Tibial nerve (tissue), 4 donors: ENCODE data around the gene GALR2. TPM values are rescaled to one million over a fixed set of nuclear protein-coding genes. Genes with fewer than 3 reads are reported as not detected.

ENCODE experiments used
- DNase-seq, 2 donors: peaks; one replicate each; pipeline ENCODE4 v3.0.0-alpha.2; 2019; ENCODE audit warnings: low spot score in 2 of 2
- H3K27ac ChIP-seq, 4 donors: fragments of 200-600 bp; sonication (generic) in 3 of 4; one replicate each; pipeline ENCODE4 v1.5.1; 2017 to 2019; ENCODE audit warnings: mild to moderate bottlenecking in 1 of 4
- H3K27me3 ChIP-seq, 2 donors: fragments of 200-600 bp; sonication (generic) in 1 of 2; one replicate each; pipeline versions ENCODE4 v1.5.1 to v1.6.0; 2017 to 2019
- H3K36me3 ChIP-seq, 3 donors: fragments of 200-600 bp; sonication (generic); one replicate each; pipeline ENCODE4 v1.5.1; 2018 to 2019
- H3K4me1 ChIP-seq, 4 donors: fragments of 200-600 bp; sonication (generic) in 3 of 4; one replicate each; pipeline ENCODE4 v1.5.1; 2017 to 2019
- H3K4me3 ChIP-seq, 4 donors: fragments of 200-600 bp; sonication (generic) in 3 of 4; one replicate each; pipeline ENCODE4 v1.5.1; 2017 to 2019; ENCODE audit warnings: mild to moderate bottlenecking in 1 of 4, moderate library complexity in 1 of 4
- H3K9me3 ChIP-seq, 4 donors: fragments of 200-600 bp; sonication (generic) in 3 of 4; one replicate each; pipeline ENCODE4 v1.5.1; 2017 to 2019
- EP300 ChIP-seq, 2 donors: sonication (generic); formaldehyde crosslinking; IDR thresholded peaks; one replicate each; pipeline ENCODE4 v1.6.1; 2017; ENCODE audit warnings: antibody characterized with exemption in 2 of 2, mild to moderate bottlenecking in 1 of 2
- POLR2A ChIP-seq, 2 donors: fragments of 450-650 bp; IDR thresholded peaks; one replicate each; pipeline ENCODE4 v1.6.1; 2017; ENCODE audit warnings: antibody characterized with exemption in 2 of 2, mild to moderate bottlenecking in 2 of 2, moderate library complexity in 2 of 2
- WGBS, 2 donors: methylation state at CpG; one replicate each; pipeline ENCODE4 v1.1.5; 2018; 5-methylcytosine and 5-hydroxymethylcytosine counted together
- total RNA-seq, 4 donors: library from RNA; depleted of rRNA; stranded (reverse); fragments of >200 nt; gene quantifications; one replicate each; pipeline ENCODE4 v1.1.0, GENCODE V29; 2016
- TF ChIP-seq, protein P1 (sequence below), 5 experiments: fragments of 200-600 bp in 3 of 5; fragments of 450-650 bp in 2 of 5; sonication (generic) in 3 of 5; IDR thresholded peaks; one replicate each; pipeline ENCODE4 v1.5.1; 2016 to 2019; ENCODE audit warnings: antibody characterized with exemption in 5 of 5, mild to moderate bottlenecking in 3 of 5, moderate library complexity in 2 of 5

Gene GALR2
- total RNA-seq, 4 donors from 2014 or later = not detected

DNA sequence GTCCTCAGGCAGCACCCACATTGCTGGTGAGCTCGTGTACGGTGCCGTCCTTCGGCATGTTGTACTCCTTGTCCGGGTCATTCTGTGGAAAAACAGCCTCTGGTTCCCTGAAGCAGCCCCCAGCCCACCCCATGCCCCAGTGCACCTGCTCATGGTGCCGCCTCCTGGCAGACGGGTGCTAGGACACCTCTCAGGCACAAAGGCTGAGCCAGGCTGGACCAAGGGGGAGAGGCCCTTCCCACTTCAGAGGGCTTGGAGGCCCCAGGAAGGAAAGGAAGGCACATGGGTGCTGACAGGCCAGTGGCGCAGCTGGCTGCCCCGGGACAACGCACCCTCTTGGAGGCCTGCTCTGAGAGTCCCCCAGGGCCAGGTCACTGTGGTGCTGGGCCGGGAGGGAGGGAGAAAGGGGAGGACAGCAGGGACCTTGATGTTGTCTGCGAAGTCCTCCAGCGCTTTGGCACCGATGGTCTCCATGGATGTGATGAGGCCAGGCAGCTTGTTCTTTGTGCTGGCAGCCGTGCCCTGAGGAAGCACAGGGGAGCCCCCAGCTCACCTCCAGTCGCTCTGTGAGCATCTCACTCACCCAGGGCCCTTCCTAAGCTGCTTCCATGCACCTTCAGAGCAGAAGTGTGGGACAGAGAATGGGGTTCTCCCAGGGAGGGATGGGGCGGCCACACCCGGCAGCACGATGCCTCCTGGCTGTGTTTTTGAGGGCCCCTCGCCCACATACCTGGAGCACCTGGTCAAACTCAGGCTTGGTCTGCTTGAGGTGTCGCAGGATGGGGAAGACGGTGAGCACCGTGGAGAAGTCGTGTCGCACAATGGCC lies 13.7 kb downstream of the GALR2 start:
- no peak for DNase-seq
- H3K9me3 ChIP-seq = no peaks in the 10 kb centered on the region
- H3K36me3 ChIP-seq = peaks cover 0 to 99% (median 44%) of the 10 kb centered on the region in 3 donors
- no peaks in the 10 kb centered on the region for H3K27me3 ChIP-seq
- no peaks in the 10 kb centered on the region for H3K4me1 ChIP-seq
- H3K4me3 ChIP-seq = no peak overlapping the region
- WGBS, 2 donors = 90 to 91% methylated on average over 13 to 19 of the region's 25 CpGs
- no peak for TF ChIP-seq POLR2A (IDR thresholded peaks at IDR 0.05)
- TF ChIP-seq, protein P1, sequence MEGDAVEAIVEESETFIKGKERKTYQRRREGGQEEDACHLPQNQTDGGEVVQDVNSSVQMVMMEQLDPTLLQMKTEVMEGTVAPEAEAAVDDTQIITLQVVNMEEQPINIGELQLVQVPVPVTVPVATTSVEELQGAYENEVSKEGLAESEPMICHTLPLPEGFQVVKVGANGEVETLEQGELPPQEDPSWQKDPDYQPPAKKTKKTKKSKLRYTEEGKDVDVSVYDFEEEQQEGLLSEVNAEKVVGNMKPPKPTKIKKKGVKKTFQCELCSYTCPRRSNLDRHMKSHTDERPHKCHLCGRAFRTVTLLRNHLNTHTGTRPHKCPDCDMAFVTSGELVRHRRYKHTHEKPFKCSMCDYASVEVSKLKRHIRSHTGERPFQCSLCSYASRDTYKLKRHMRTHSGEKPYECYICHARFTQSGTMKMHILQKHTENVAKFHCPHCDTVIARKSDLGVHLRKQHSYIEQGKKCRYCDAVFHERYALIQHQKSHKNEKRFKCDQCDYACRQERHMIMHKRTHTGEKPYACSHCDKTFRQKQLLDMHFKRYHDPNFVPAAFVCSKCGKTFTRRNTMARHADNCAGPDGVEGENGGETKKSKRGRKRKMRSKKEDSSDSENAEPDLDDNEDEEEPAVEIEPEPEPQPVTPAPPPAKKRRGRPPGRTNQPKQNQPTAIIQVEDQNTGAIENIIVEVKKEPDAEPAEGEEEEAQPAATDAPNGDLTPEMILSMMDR (IDR thresholded peaks at IDR 0.05) = no peak
- no peak for TF ChIP-seq EP300 (IDR thresholded peaks at IDR 0.05)
- H3K27ac ChIP-seq = no peak overlapping the region

DNA sequence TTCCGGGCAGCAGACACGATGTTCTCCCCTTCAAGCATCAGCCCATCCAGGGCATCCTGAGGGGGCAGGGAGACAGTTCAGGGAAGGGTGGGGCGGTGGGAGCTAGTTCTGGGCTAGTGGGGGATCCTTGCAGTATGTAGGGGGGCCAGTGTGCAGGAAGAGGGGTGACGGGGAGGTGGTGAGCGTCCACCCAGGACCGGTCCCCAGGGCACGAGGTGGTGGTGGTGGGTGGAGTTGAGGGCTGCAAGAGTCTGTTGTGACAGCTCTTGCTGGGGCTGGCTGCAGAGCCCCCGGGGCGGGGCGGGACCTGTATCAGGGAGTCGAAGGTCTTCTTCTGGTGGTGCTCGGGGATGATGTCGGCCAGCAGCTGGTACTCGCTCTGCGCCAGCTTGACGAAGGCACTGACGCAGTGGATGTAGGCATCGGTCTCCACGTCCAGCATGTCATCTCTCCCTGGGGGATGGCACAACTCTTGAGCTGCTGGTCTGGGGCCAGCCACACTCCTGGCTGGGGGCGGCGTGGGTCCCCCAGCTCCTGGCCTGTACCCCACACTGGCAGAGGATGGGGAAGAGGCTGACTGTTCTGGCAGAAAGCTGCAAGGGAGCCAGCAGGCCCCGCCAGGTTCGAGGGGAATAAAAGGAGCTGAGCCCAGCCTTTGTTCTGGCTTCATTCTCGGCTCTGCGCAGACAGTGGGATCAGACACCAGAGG lies 14.4 kb downstream of the GALR2 start:
- Histone ChIP-seq H3K36me3 (peaks cover 0 to 99% (median 52%) of the 10 kb centered on the region in 3 donors), H3K4me1 (no peaks in the 10 kb centered on the region), H3K9me3 (no peaks in the 10 kb centered on the region), H3K27me3 (no peaks in the 10 kb centered on the region), H3K4me3 (no peak overlapping the region), H3K27ac (no peak overlapping the region)
- DNase-seq = no peak
- TF ChIP-seq, protein P1 (IDR thresholded peaks at IDR 0.05) = no peak
- no peak for TF ChIP-seq EP300 (IDR thresholded peaks at IDR 0.05)
- TF ChIP-seq POLR2A (IDR thresholded peaks at IDR 0.05) = no peak
- WGBS, 2 donors = 91% methylated on average over 25 of the region's 25 CpGs

DNA sequence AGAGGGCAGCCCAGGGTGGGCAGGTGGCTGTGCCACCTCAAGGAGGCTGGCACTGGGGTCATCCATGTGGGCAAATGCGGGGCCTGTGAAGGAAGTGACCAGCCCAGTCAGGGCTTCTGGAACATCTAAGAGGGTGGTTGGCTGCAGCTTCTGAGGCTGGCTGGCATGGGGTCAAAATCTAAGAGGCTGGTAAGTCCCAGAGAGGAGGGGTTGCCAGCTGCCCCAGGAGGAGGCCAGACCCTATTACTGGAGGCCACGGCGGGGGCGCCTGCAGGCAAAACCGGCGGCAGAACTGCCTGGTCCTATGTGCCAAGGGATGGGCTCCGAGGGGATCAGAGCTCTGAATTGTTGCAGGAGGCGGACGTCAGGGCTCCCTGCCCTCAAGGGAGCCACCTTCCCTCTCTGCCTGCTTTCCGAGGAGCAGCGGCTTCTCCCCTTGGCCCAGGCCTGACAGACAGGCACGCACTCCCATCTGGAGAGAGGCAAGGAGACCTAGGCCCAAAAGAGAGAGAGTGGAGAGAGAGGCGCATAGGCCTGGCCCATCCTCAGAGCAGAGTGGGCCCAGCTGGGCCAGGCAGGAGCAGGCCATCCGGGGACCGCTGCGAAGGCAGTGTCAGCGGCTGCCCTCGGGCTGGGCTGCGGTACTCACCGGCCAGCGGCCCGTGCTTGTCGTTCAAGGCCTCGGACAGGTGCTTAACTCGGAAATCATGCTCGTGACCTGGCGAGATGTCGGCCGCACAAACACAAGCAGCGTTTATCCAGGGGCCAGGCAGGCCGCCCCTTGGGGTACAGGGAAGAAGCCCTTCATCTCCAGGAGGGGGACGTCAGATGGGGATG lies 15.3 kb downstream of the GALR2 start:
- H3K27ac ChIP-seq = no peak overlapping the region
- H3K27me3 ChIP-seq = no peaks in the 10 kb centered on the region
- H3K9me3 ChIP-seq = no peaks in the 10 kb centered on the region
- WGBS, 2 donors = 89 to 91% methylated on average over 25 to 29 of the region's 32 CpGs
- no peaks in the 10 kb centered on the region for H3K4me1 ChIP-seq
- H3K4me3 ChIP-seq = no peak overlapping the region
- no peak for DNase-seq
- TF ChIP-seq POLR2A (IDR thresholded peaks at IDR 0.05) = no peak
- no peak for TF ChIP-seq EP300 (IDR thresholded peaks at IDR 0.05)
- TF ChIP-seq, protein P1 (IDR thresholded peaks at IDR 0.05) = no peak
- peaks cover 0 to 99% (median 55%) of the 10 kb centered on the region in 3 donors for H3K36me3 ChIP-seq

DNA sequence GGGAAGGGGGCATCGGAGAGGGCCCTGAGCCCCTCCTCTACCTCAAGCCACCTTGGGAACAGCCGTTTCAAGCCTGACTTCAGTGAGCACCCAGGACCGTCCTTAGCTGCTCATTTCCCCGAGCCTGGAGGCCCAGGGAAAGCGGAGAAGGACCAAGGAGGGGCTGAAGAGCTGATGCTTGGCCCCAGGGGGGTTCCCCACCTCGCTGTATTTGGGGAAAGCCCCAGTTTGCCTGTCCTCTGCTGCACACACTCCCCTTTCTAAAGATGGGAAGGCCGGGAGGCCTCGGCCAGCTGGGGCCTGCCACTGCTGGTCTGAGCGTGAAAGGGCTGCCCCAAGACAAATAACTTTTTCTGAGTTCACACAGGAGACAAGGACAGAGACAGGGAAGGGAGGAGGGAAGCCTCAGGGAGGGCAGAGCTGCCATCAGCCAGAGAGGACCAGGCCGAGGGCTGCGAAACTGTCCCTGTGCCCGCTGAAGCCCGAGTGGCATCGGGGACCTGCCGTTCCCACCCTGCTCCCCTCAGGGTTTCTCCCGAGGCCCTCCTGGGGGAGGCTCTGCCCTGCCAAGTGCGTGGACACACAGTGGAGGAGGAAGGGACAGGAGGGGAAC lies 16.0 kb downstream of the GALR2 start:
- Histone ChIP-seq H3K9me3 (no peaks in the 10 kb centered on the region), H3K27me3 (no peaks in the 10 kb centered on the region), H3K27ac (no peak overlapping the region), H3K36me3 (peaks cover 0 to 99% (median 47%) of the 10 kb centered on the region in 3 donors), H3K4me3 (no peak overlapping the region), H3K4me1 (no peaks in the 10 kb centered on the region)
- 85 to 90% methylated on average over 11 to 17 of the region's 17 CpGs for WGBS, 2 donors
- no peak for DNase-seq
- TF ChIP-seq, protein P1 (IDR thresholded peaks at IDR 0.05) = no peak
- TF ChIP-seq POLR2A (IDR thresholded peaks at IDR 0.05) (no peak), EP300 (IDR thresholded peaks at IDR 0.05) (no peak)
